Measurements from ENCODE around the gene ARL6IP6. TPM values are rescaled to one million over a fixed set of nuclear protein-coding genes. Genes with fewer than 3 reads are reported as not detected.

ARL6IP6 gene
- total and polyA plus RNA-seq, 2 of the 13 experiments (the other 11 are each of a cell fraction or from before 2014, with no cell fraction given), result 45.0 to 65.9 TPM

DNA sequence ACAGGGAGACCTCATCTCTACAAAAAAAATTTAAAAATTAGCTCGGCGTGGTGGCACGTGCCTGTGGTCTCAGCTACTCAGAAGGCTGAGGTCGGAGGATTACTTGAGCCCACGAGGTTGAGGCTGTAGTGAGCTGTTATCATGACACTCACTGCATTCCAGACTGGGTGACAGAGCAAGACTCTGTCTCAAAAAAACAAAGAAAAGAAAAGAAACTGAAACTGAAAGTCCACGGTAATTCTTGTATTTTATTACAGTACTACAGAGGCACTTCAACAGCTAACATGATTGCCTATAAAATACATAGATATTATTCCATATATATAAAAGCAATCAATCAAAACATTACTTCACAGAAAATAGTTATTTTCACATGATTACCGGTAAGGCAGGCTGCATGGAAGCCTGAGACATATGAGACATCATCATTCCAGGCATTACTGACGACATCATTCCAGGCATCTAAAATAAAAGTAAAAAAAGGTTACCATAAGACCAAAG is 24.2 kb upstream of the ARL6IP6 start:
- Histone ChIP-seq H3K36me3 (replicated peaks in 1 of 2; ENCODE audit: control insufficient read depth in 1 of 2, insufficient read depth in 2 of 2, low read length in 2 of 2) (peaks cover 3 to 46% of the 10 kb centered on the region in 2 experiments), H3K9me3 (ENCODE audit: low read length) (no peaks in the 10 kb centered on the region), H3K4me3 (replicated peaks in 1 of 3; ENCODE audit: insufficient read depth in 1 of 3, low read depth in 2 of 3, low read length in 3 of 3) (no peak overlapping the region), H3K79me2 (ENCODE audit: insufficient read depth, low read length) (peaks cover 57% of the 10 kb centered on the region), H3K27me3 (ENCODE audit: control insufficient read depth in 1 of 2, insufficient read depth in 2 of 2, low read length in 2 of 2) (no peaks in the 10 kb centered on the region), H2AFZ (ENCODE audit: low read length) (no peak overlapping the region), H3K9ac (ENCODE audit: insufficient read depth, low read depth, low read length) (no peak overlapping the region), H3K27ac (ENCODE audit: extremely low read length, insufficient read depth, low read length) (no peak overlapping the region), H3K4me2 (ENCODE audit: low read depth, low read length) (no peak overlapping the region), H3K4me1 (ENCODE audit: insufficient read depth, low read length) (no peaks in the 10 kb centered on the region), H4K20me1 (ENCODE audit: insufficient read depth, low read length) (peaks cover 13% of the 10 kb centered on the region; the same call in 1 of the 2 replicates)
- in situ Hi-C loops (cut with HindIII; ENCODE audit: extremely low pct_ligation_motif_present, low pct_unique_long_range_greater_than_20kb), result no loop called here
- FAIRE-seq (no peak), ATAC-seq (no peak), DNase-seq (ENCODE audit: low spot score) (no peak)
- no TSS peak for BruUV-seq (replicated peaks)
- no peak for TF ChIP-seq ZBTB8A (CRISPR knock-in tag; IDR thresholded peaks at IDR 0.05; ENCODE audit: borderline replicate concordance, low read depth)
- peak; percentile 44 for TF ChIP-seq RBM22 (optimal IDR thresholded peaks at IDR 0.05; ENCODE audit: low read length)
- ChIA-PET POLR2A (no interaction called here), CTCF (ENCODE audit: low intra/inter-chr PET ratio, low total read pairs) (no interaction called here)
- intact Hi-C loops (cut with micrococcal nuclease; ENCODE audit: unreplicated experiment), result no loop called here
- 95% methylated on average over 8 of the region's 8 CpGs for WGBS (ENCODE audit: low lambda C conversion rate)

DNA sequence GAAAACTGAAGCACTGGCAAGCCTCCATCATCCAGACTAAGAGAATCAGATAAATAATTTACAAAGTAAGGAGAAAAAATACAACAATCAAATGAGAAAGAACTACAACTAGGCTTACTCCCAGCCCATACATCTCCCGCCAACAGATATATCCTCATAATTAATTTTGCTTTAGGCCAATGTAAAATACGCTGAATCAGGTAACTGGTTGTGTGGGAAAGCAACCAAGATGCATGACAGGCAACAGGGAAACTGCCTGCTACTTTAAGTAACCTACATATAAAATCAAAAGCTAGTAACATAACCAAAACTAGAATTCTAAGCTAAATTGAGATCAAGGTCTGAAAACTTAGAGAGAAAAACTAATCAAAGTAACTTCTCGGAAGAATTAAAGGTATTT is 22.7 kb upstream of the ARL6IP6 start:
- in situ Hi-C loops (cut with HindIII; ENCODE audit: extremely low pct_ligation_motif_present, low pct_unique_long_range_greater_than_20kb) (no loop called here), intact Hi-C loops (cut with micrococcal nuclease; ENCODE audit: unreplicated experiment) (no loop called here)
- no peaks in the 10 kb centered on the region for H3K4me1 ChIP-seq (ENCODE audit: insufficient read depth, low read length)
- CTCF ChIA-PET (ENCODE audit: low intra/inter-chr PET ratio, low total read pairs), result no interaction called here
- BruUV-seq (replicated peaks), result no TSS peak
- DNase-seq (ENCODE audit: low spot score), result no peak
- H3K9ac ChIP-seq (ENCODE audit: insufficient read depth, low read depth, low read length), result no peak overlapping the region
- H3K27ac ChIP-seq (ENCODE audit: extremely low read length, insufficient read depth, low read length), result no peak overlapping the region
- H3K27me3 ChIP-seq (ENCODE audit: control insufficient read depth in 1 of 2, insufficient read depth in 2 of 2, low read length in 2 of 2), result no peaks in the 10 kb centered on the region
- no peak overlapping the region for H3K4me2 ChIP-seq (ENCODE audit: low read depth, low read length)
- POLR2A ChIA-PET, result no interaction called here
- H3K4me3 ChIP-seq (replicated peaks in 1 of 3; ENCODE audit: insufficient read depth in 1 of 3, low read depth in 2 of 3, low read length in 3 of 3), result no peak overlapping the region
- H2AFZ ChIP-seq (ENCODE audit: low read length), result no peak overlapping the region
- peaks cover 20% of the 10 kb centered on the region for H4K20me1 ChIP-seq (ENCODE audit: insufficient read depth, low read length)
- H3K9me3 ChIP-seq (ENCODE audit: low read length), result no peaks in the 10 kb centered on the region
- WGBS (ENCODE audit: low lambda C conversion rate), result 96% methylated on average over 3 of the region's 3 CpGs
- H3K79me2 ChIP-seq (ENCODE audit: insufficient read depth, low read length), result peaks cover 73% of the 10 kb centered on the region
- TF ChIP-seq MAFF (IDR thresholded peaks at IDR 0.05; ENCODE audit: low read depth, low read length), result peak; percentile 77
- no peak for TF ChIP-seq ZNF780A (CRISPR knock-in tag; IDR thresholded peaks at IDR 0.05)
- TF ChIP-seq MAFK (conservative IDR thresholded peaks at IDR 0.05 in 1 of 2, IDR thresholded peaks at IDR 0.05 in 1 of 2; ENCODE audit: low read length in 2 of 2), result peak; percentile 71 to 82
- no peak for FAIRE-seq
- peaks cover 3 to 45% of the 10 kb centered on the region in 2 experiments for H3K36me3 ChIP-seq (replicated peaks in 1 of 2; ENCODE audit: control insufficient read depth in 1 of 2, insufficient read depth in 2 of 2, low read length in 2 of 2)
- no peak for ATAC-seq
